SH-SY5Y (cell line): Measurements from ENCODE around the gene CEP85L.

Experiments used
- GATA2 ChIP-seq: IDR thresholded peaks from 2 replicates; pipeline ENCODE4 v1.6.1; 2011; ENCODE audit warnings: mild to moderate bottlenecking, low read depth, low read length
- GATA3 ChIP-seq: IDR thresholded peaks from 2 replicates; pipeline ENCODE4 v1.6.1; 2011; ENCODE audit warnings: low read depth, mild to moderate bottlenecking, low read length, moderate library complexity

CEP85L gene

GRCh38 chr6:118651282-118652050 lies at the start of gene CEP85L:
Gene CEP85L, minus strand, starts transcription at chr6:118651591. Its CDS starts 322 bp downstream, at chr6:118651269.
- TF ChIP-seq GATA2: no peak
- no peak for TF ChIP-seq GATA3

DNA sequence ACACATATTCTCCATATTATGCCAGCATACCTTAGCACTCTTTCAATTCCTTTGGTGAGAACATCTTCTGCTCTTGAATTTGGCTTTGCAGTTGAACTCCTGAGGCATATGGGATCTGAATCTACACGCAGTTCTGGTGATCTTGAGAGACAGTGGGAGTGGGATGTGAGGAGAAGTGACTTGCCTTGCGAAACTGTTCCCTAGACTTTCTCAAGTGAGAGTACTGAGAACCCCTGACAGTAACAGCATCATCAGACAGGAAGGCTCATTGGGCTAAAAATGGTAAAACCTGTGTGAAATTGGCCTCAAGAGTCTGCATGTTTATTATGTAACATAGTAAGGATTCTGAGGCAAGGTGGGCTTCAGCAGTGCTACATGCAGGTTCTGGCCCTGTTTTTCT lies 49.1 kb upstream of the CEP85L start:
- no peak for TF ChIP-seq GATA3
- TF ChIP-seq GATA2: no peak

DNA sequence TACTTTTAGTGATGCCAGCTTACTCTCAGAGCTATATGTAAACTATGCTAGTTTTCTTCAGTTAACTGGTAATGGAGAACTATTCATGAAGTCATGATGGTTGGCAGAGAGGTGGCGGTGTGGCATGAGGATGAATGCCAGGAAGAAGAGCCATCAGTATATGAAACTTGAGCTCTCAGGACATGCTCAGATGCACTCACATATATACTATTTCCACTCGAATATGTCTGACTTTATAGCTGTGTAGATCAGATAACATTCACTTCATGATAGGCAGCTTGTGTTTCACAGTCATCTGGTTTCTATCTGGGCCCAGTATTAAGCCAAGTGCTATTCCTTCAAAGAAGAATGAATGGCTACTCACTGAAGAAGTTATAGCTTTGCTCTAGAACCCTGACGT lies 46.2 kb upstream of the CEP85L start:
- TF ChIP-seq GATA3 (no peak), GATA2 (no peak)

DNA sequence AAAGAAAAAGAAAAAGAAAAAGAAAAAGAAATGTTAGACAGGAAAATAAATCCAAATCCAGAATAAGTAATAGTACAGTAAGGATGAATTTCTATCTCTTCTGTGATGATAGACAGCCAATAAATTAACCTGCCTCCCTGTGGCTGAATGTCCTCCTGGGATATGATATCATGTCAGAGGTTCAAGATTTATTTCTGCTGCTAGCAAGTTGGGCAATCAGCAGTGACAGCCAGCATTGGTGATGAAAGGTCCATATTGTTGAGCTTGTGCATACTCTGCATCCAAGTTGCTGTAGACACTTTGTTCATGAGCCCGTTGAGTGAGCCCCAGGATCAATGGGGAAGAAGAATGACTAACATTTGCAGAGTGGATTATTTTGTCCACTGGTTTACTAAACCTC lies 44.9 kb upstream of the CEP85L start:
- TF ChIP-seq GATA3 (no peak), GATA2 (no peak)

DNA sequence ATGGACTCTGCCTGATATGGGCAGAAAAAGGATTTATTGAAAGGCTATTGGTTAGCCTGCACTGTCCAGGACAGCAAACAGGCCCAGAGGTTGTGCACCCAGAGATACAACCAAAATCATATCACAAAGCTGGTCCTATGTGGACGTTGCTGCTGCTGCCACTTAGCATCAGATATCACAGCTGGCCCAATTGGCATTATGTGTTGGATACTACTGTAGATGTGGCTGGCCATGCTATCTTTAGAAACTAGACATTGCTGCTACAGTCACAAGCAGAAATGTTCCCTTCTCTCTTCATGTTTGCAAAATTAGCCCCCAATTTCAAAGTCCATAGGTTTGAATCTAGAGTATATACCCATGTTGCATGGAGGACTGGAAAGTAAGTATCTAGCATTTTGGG lies 42.2 kb upstream of the CEP85L start:
- TF ChIP-seq GATA2 (no peak), GATA3 (no peak)

DNA sequence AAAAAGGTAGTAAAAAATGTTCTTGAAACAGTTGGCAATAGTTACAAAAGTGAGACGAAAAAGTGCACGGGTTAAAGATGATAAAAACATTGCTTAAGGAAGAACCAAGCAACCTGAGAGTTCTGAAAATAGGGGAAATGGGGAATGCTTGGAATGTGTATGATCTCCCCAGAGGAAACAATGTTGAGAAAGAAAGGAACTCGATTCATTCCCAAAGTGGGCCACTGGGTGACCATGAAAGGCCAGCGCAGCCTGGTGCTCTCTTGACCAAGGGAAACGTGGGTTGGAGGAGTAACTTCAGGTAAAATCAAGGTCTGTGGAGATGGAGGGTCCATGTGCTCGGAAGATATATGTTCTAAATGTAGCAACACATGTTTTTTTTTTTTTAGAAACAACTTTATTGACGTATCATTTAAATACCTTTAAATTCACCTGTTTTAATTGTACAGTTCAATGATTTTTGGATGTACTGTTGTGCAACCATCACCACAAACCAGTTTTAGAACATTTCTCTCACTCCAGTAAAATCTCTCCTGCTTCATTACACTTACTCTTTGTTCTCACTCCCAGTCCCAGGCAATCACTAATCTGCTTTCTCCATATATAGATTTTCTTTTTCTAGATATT lies 34.5 kb upstream of the CEP85L start:
- TF ChIP-seq GATA2: no peak
- TF ChIP-seq GATA3: no peak

DNA sequence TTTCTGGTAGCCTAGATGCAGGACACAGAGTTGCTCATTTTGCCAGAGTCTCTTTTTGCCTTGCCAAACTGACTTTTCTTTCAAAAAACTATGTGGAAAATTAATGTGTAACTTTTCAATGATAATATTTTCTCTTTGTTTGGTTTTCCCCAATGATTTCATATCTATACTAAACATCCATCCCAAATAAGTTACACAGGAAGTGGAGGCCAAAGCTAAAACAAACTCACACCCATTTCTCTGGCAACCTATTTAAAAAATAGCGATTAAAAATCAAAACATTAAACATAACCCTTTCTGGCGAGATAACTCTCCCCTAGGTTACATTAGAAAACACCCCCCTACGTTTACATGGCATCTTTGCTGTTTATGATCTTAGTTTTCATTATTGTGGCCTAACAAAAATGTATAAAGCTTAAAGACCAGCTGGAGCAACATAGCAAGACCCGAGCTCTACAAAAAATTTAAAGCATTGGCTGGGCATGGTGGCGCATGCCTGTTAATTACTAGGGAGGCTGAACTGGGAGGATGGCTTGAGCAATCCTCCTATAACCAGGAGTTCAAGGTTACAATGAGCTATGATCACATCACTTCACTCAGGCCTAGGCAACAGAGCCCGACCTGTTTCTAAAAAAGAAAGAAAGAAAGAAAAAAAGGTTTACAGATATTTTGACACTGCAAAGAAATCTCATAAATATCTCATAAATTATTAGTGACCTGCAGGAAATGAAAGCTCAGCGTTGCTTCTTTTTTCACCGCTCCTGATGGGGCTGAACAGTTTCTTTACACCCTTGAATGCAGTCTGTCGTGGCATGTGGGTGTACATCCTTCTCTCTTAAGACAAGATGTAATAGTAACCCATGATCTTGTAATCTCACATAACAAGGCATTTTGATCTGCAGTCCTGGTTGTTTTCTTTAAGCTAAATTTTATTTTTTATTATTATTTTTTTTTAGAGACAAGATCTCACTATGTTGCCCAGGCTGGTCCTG lies 32.8 kb upstream of the CEP85L start:
- TF ChIP-seq GATA2 (no peak), GATA3 (no peak)

- TF ChIP-seq GATA2 (no peak), GATA3 (no peak)
These were observed 29.2 kb upstream of the CEP85L start for GRCh38 chr6:118680452-118681095.

DNA sequence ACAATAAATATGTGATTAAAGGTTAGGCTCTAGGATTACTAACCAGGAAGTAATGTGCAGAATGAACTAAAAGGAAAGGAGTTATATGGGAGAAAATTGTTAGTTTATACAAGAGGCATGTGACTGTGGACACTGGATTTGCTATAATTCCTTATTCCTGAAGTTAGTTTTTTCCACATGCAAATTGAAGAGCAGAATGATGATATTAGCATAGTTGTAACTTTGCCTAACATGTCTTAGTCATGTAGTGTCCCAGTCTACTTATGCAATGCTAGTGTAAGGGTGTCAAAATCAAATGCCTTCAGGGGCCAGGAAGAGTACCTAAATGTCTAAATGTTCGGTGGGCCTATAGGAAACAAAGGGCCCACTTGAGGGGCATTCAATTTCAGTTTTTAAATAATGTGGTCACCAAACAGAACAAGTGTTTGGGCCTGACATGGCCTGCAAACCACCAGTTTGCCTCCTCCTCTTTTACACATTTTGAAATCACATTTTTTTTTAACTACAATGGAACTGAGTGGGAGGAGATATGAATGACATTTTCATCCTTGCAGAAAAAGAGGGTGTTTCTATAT lies 28.0 kb upstream of the CEP85L start:
- no peak for TF ChIP-seq GATA3
- no peak for TF ChIP-seq GATA2

DNA sequence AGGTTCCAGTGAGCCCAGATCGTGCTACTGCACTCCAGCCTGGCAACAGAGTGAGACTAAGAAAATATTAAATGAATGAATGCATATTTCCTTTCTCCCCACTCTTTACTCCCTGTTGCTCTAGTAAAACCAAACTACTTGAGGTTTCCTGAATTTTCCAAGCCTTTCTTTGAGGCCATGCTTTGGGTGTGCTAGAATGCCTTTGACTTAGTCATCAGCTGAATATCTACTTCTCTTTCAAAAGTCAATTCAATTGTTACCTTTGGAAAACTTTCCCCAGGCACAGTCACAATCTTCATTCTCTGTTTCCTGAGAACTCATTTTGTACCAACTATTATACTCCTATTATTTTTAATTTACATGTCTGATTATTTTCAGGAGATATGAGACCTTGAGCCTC lies 27.5 kb upstream of the CEP85L start:
- no peak for TF ChIP-seq GATA2
- no peak for TF ChIP-seq GATA3

DNA sequence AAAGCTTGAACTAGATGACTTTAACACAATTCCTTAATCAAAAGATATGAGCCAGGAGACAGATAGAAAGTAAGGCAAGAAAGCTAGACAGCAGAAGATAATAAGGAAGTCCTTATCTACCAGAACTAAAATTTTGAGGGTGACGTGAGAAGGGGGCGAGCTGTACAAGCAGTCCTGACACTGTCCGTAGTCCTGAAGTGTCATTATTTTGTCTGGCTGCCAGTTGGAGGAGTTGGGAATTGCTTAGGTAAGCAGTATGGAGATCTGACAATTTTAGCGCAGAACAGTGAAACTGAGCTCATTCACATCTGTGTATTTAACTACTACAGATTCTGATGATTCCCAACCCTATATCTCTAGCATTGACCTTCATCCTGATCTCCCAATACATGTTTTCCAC lies 25.8 kb upstream of the CEP85L start:
- TF ChIP-seq GATA2: no peak
- no peak for TF ChIP-seq GATA3

GRCh38 chr6:118675225-118675624 lies 23.8 kb upstream of the CEP85L start:
- TF ChIP-seq GATA2: no peak
- no peak for TF ChIP-seq GATA3

GRCh38 chr6:118674772-118675171 lies 23.4 kb upstream of the CEP85L start:
- TF ChIP-seq GATA2: no peak
- no peak for TF ChIP-seq GATA3

- TF ChIP-seq GATA3 (no peak), GATA2 (no peak)
These were observed 21.3 kb upstream of the CEP85L start for GRCh38 chr6:118672678-118673077.
